ENCODE results near the gene BEND3.

The BEND3 gene

GRCh38 chr6:107116931-107117330, 1.6 kb upstream of the BEND3 start:
- H3K4me1 ChIP-seq (ENCODE audit: control insufficient read depth, insufficient read depth, low read length) = peaks cover 7% of the 10 kb centered on the region
- H3K27me3 ChIP-seq (ENCODE audit: control insufficient read depth, insufficient read depth, low read length) = no peaks in the 10 kb centered on the region
- no peak overlapping the region for H3K9ac ChIP-seq (ENCODE audit: low read length)
- H3K4me3 ChIP-seq (ENCODE audit: low read length) = no peak overlapping the region
- H3K27ac ChIP-seq (ENCODE audit: low read depth, low read length) = no peak overlapping the region
- H3K36me3 ChIP-seq (ENCODE audit: control insufficient read depth, insufficient read depth, low read length) = no peaks in the 10 kb centered on the region

- no peaks in the 10 kb centered on the region for H3K27me3 ChIP-seq (ENCODE audit: control insufficient read depth, insufficient read depth, low read length)
- no peaks in the 10 kb centered on the region for H3K36me3 ChIP-seq (ENCODE audit: control insufficient read depth, insufficient read depth, low read length)
- peak overlapping the region; percentile 78 for H3K4me3 ChIP-seq (ENCODE audit: low read length)
- H3K4me1 ChIP-seq (ENCODE audit: control insufficient read depth, insufficient read depth, low read length) = peaks cover 7% of the 10 kb centered on the region
- no peak overlapping the region for H3K27ac ChIP-seq (ENCODE audit: low read depth, low read length)
- no peak overlapping the region for H3K9ac ChIP-seq (ENCODE audit: low read length)
Measured at GRCh38 chr6:107116328-107116892, 1.1 kb upstream of the BEND3 start.

- Histone ChIP-seq H3K4me1 (ENCODE audit: control insufficient read depth, insufficient read depth, low read length) (peaks cover 7% of the 10 kb centered on the region), H3K27me3 (ENCODE audit: control insufficient read depth, insufficient read depth, low read length) (no peaks in the 10 kb centered on the region), H3K27ac (ENCODE audit: low read depth, low read length) (no peak overlapping the region), H3K9ac (ENCODE audit: low read length) (no peak overlapping the region), H3K4me3 (ENCODE audit: low read length) (peak overlapping the region; percentile 78), H3K36me3 (ENCODE audit: control insufficient read depth, insufficient read depth, low read length) (no peaks in the 10 kb centered on the region)
Measured at GRCh38 chr6:107115695-107116327, 496 bp upstream of the BEND3 start.

GRCh38 chr6:107114213-107114925, 946 bp downstream of the BEND3 start:
- no peak overlapping the region for H3K9ac ChIP-seq (ENCODE audit: low read length)
- H3K36me3 ChIP-seq (ENCODE audit: control insufficient read depth, insufficient read depth, low read length) = no peaks in the 10 kb centered on the region
- peaks cover 7% of the 10 kb centered on the region for H3K4me1 ChIP-seq (ENCODE audit: control insufficient read depth, insufficient read depth, low read length)
- H3K27ac ChIP-seq (ENCODE audit: low read depth, low read length) = peak overlapping the region; percentile 24
- peak overlapping the region; percentile 73 for H3K4me3 ChIP-seq (ENCODE audit: low read length)
- no peaks in the 10 kb centered on the region for H3K27me3 ChIP-seq (ENCODE audit: control insufficient read depth, insufficient read depth, low read length)

GRCh38 chr6:107110200-107110599, 5.1 kb downstream of the BEND3 start:
- no peaks in the 10 kb centered on the region for H3K36me3 ChIP-seq (ENCODE audit: control insufficient read depth, insufficient read depth, low read length)
- H3K9ac ChIP-seq (ENCODE audit: low read length) = no peak overlapping the region
- peaks cover 7% of the 10 kb centered on the region for H3K4me1 ChIP-seq (ENCODE audit: control insufficient read depth, insufficient read depth, low read length)
- H3K4me3 ChIP-seq (ENCODE audit: low read length) = no peak overlapping the region
- no peak overlapping the region for H3K27ac ChIP-seq (ENCODE audit: low read depth, low read length)
- no peaks in the 10 kb centered on the region for H3K27me3 ChIP-seq (ENCODE audit: control insufficient read depth, insufficient read depth, low read length)

DNA sequence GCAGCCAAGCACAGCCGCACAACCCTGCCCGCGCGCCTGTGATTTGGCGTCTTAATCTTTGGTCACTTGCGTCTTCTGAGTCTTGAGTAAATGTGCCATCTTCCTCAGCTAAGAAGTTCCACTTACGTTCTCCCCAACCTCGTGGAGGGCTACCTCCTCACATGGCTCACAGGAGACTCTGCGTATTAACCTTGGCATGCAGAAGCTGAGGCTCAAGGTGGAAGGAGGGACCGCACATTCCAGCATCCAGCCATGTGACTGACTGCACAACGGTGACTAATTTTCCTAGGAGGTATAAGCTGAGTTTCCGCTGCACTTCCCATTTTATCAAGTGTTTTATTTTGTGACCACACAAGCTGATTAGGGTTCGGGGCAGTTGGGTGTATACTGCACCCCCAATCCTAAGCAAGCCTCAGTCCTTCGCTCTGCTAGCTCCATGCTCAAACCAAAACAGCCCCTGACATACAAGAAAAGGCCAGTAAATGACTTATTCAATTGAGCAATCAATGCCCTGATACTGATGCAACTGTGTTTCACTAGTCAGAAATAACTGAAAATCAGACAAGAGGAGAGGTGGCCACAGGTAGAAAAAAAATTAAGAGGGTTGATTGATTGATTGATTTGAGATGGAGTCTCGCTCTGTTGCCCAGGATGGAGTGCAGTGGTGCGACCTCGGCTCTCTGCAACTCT, 7.0 kb downstream of the BEND3 start:
- H3K27me3 ChIP-seq (ENCODE audit: control insufficient read depth, insufficient read depth, low read length) = no peaks in the 10 kb centered on the region
- H3K4me1 ChIP-seq (ENCODE audit: control insufficient read depth, insufficient read depth, low read length) = no peaks in the 10 kb centered on the region
- H3K4me3 ChIP-seq (ENCODE audit: low read length) = no peak overlapping the region
- no peak overlapping the region for H3K9ac ChIP-seq (ENCODE audit: low read length)
- H3K36me3 ChIP-seq (ENCODE audit: control insufficient read depth, insufficient read depth, low read length) = no peaks in the 10 kb centered on the region
- no peak overlapping the region for H3K27ac ChIP-seq (ENCODE audit: low read depth, low read length)

- no peaks in the 10 kb centered on the region for H3K27me3 ChIP-seq (ENCODE audit: control insufficient read depth, insufficient read depth, low read length)
- H3K36me3 ChIP-seq (ENCODE audit: control insufficient read depth, insufficient read depth, low read length) = no peaks in the 10 kb centered on the region
- H3K4me1 ChIP-seq (ENCODE audit: control insufficient read depth, insufficient read depth, low read length) = no peaks in the 10 kb centered on the region
- H3K4me3 ChIP-seq (ENCODE audit: low read length) = no peak overlapping the region
- H3K9ac ChIP-seq (ENCODE audit: low read length) = no peak overlapping the region
- H3K27ac ChIP-seq (ENCODE audit: low read depth, low read length) = no peak overlapping the region
Measured at GRCh38 chr6:107107791-107108190, 7.5 kb downstream of the BEND3 start.

DNA sequence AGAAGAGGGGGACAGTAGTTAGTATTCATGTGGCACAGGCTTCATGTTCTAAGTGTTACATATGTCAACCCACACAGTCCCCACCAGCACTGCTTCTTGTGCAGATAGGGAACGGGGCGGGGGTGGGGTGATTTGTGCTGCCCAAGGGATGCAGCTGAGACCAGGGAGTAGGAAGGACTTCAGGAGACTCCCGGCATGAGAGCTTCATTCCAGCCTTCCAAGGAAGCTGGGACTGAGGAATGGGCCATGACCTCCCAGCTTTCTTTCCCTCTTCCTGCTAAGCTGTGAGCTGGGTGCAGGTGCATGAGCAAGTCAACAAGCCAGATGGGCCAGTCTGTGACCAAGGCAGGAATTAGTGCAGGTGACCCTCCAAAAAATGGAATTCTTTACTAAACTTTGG, 9.2 kb downstream of the BEND3 start:
- Histone ChIP-seq H3K9ac (ENCODE audit: low read length) (no peak overlapping the region), H3K27me3 (ENCODE audit: control insufficient read depth, insufficient read depth, low read length) (no peaks in the 10 kb centered on the region), H3K27ac (ENCODE audit: low read depth, low read length) (no peak overlapping the region), H3K4me1 (ENCODE audit: control insufficient read depth, insufficient read depth, low read length) (no peaks in the 10 kb centered on the region), H3K36me3 (ENCODE audit: control insufficient read depth, insufficient read depth, low read length) (no peaks in the 10 kb centered on the region), H3K4me3 (ENCODE audit: low read length) (no peak overlapping the region)

- no peaks in the 10 kb centered on the region for H3K36me3 ChIP-seq (ENCODE audit: control insufficient read depth, insufficient read depth, low read length)
- no peaks in the 10 kb centered on the region for H3K27me3 ChIP-seq (ENCODE audit: control insufficient read depth, insufficient read depth, low read length)
- H3K9ac ChIP-seq (ENCODE audit: low read length) = no peak overlapping the region
- H3K27ac ChIP-seq (ENCODE audit: low read depth, low read length) = no peak overlapping the region
- H3K4me1 ChIP-seq (ENCODE audit: control insufficient read depth, insufficient read depth, low read length) = no peaks in the 10 kb centered on the region
- no peak overlapping the region for H3K4me3 ChIP-seq (ENCODE audit: low read length)
Measured at GRCh38 chr6:107105511-107106116, 9.7 kb downstream of the BEND3 start.

- Histone ChIP-seq H3K27ac (ENCODE audit: low read depth, low read length) (no peak overlapping the region), H3K4me3 (ENCODE audit: low read length) (no peak overlapping the region), H3K9ac (ENCODE audit: low read length) (no peak overlapping the region), H3K27me3 (ENCODE audit: control insufficient read depth, insufficient read depth, low read length) (no peaks in the 10 kb centered on the region), H3K36me3 (ENCODE audit: control insufficient read depth, insufficient read depth, low read length) (no peaks in the 10 kb centered on the region), H3K4me1 (ENCODE audit: control insufficient read depth, insufficient read depth, low read length) (no peaks in the 10 kb centered on the region)
Measured at GRCh38 chr6:107103082-107103481, 12.2 kb downstream of the BEND3 start.

DNA sequence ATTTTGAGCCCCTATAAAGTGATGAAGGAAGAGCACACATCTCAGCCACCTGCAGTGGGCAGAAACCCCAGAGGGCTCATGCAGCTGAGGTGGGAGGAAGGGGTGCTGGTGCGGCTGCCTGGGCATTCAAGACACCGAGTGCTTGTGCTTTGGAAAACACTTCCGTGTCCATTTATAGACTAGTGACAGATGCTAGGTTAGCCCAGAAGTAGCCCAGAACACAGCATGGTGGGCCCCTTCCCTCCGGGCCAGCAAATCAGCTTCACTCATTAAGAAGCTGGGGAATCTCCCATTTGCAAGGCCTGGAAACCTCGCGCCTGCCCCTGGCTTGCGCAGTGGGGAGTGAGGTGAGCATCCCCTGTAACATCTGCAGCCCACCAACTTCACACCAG, 12.9 kb downstream of the BEND3 start:
- H3K4me3 ChIP-seq (ENCODE audit: low read length) = no peak overlapping the region
- H3K9ac ChIP-seq (ENCODE audit: low read length) = no peak overlapping the region
- no peaks in the 10 kb centered on the region for H3K27me3 ChIP-seq (ENCODE audit: control insufficient read depth, insufficient read depth, low read length)
- H3K4me1 ChIP-seq (ENCODE audit: control insufficient read depth, insufficient read depth, low read length) = no peaks in the 10 kb centered on the region
- H3K36me3 ChIP-seq (ENCODE audit: control insufficient read depth, insufficient read depth, low read length) = no peaks in the 10 kb centered on the region
- no peak overlapping the region for H3K27ac ChIP-seq (ENCODE audit: low read depth, low read length)

GRCh38 chr6:107101686-107102413, 13.5 kb downstream of the BEND3 start:
- no peaks in the 10 kb centered on the region for H3K36me3 ChIP-seq (ENCODE audit: control insufficient read depth, insufficient read depth, low read length)
- no peak overlapping the region for H3K4me3 ChIP-seq (ENCODE audit: low read length)
- H3K27ac ChIP-seq (ENCODE audit: low read depth, low read length) = no peak overlapping the region
- no peak overlapping the region for H3K9ac ChIP-seq (ENCODE audit: low read length)
- no peaks in the 10 kb centered on the region for H3K27me3 ChIP-seq (ENCODE audit: control insufficient read depth, insufficient read depth, low read length)
- no peaks in the 10 kb centered on the region for H3K4me1 ChIP-seq (ENCODE audit: control insufficient read depth, insufficient read depth, low read length)

Measured in rectal smooth muscle tissue (tissue), 1 donor.